ENCODE results near the gene ZDHHC1.

ZDHHC1 gene

GRCh38 chr16:67415872-67416793 is at the start of gene ZDHHC1:
Gene ZDHHC1, minus strand, starts transcription at chr16:67416477. Its CDS starts 8,702 bp downstream, at chr16:67407775.
- DNase-seq (ENCODE audit: low read depth in 2 of 2): peak in 1 of 2 donors; percentile 41

GRCh38 chr16:67464565-67464964 is 48.3 kb upstream of the ZDHHC1 start:
- DNase-seq (ENCODE audit: low read depth in 2 of 2): no peak

GRCh38 chr16:67463691-67464090 is 47.4 kb upstream of the ZDHHC1 start:
- no peak for DNase-seq (ENCODE audit: low read depth in 2 of 2)

GRCh38 chr16:67463059-67463458 is 46.8 kb upstream of the ZDHHC1 start:
- DNase-seq (ENCODE audit: low read depth in 2 of 2): no peak

GRCh38 chr16:67462279-67462655 is 46.0 kb upstream of the ZDHHC1 start:
- DNase-seq (ENCODE audit: low read depth in 2 of 2): no peak

GRCh38 chr16:67461600-67462278 is 45.5 kb upstream of the ZDHHC1 start:
- DNase-seq (ENCODE audit: low read depth in 2 of 2): no peak

- no peak for DNase-seq (ENCODE audit: low read depth in 2 of 2)
Observed at GRCh38 chr16:67460961-67461360, 44.7 kb upstream of the ZDHHC1 start.

- DNase-seq (ENCODE audit: low read depth in 2 of 2): no peak
Observed at GRCh38 chr16:67460168-67460567, 43.9 kb upstream of the ZDHHC1 start.

- DNase-seq (ENCODE audit: low read depth in 2 of 2): no peak
Observed at GRCh38 chr16:67459861-67460150, 43.5 kb upstream of the ZDHHC1 start.

- no peak for DNase-seq (ENCODE audit: low read depth in 2 of 2)
Observed at GRCh38 chr16:67459066-67459860, 43.0 kb upstream of the ZDHHC1 start.

GRCh38 chr16:67458121-67458641 is 41.9 kb upstream of the ZDHHC1 start:
- DNase-seq (ENCODE audit: low read depth in 2 of 2): no peak

GRCh38 chr16:67457611-67458010 is 41.3 kb upstream of the ZDHHC1 start:
- no peak for DNase-seq (ENCODE audit: low read depth in 2 of 2)

GRCh38 chr16:67456391-67457081 is 40.3 kb upstream of the ZDHHC1 start:
- DNase-seq (ENCODE audit: low read depth in 2 of 2): no peak

- no peak for DNase-seq (ENCODE audit: low read depth in 2 of 2)
Observed at GRCh38 chr16:67454852-67455251, 38.6 kb upstream of the ZDHHC1 start.

GRCh38 chr16:67454104-67454503 is 37.8 kb upstream of the ZDHHC1 start:
- no peak for DNase-seq (ENCODE audit: low read depth in 2 of 2)

- no peak for DNase-seq (ENCODE audit: low read depth in 2 of 2)
Observed at GRCh38 chr16:67451704-67452435, 35.6 kb upstream of the ZDHHC1 start.

GRCh38 chr16:67451061-67451703 is 34.9 kb upstream of the ZDHHC1 start:
- DNase-seq (ENCODE audit: low read depth in 2 of 2): no peak

- DNase-seq (ENCODE audit: low read depth in 2 of 2): no peak
Observed at GRCh38 chr16:67449739-67450138, 33.5 kb upstream of the ZDHHC1 start.

- no peak for DNase-seq (ENCODE audit: low read depth in 2 of 2)
Observed at GRCh38 chr16:67449336-67449735, 33.1 kb upstream of the ZDHHC1 start.

GRCh38 chr16:67448580-67448979 is 32.3 kb upstream of the ZDHHC1 start:
- DNase-seq (ENCODE audit: low read depth in 2 of 2): no peak
